HG03097 (cell line): ENCODE results near the gene ACOT11.

Experiments
- ATAC-seq: cut with Tn5 transposase; IDR thresholded peaks from one replicate; pipeline ENCODE4 v1.9.1; 2021; ENCODE audit not compliant: unreplicated experiment, low FRiP score

Gene ACOT11

GRCh38 chr1:54640863-54641836, 93.1 kb downstream of the ACOT11 start, which contains the start of gene MROH7:
Gene MROH7, plus strand, starts transcription at chr1:54641786. Its CDS starts 11,141 bp downstream, at chr1:54652927.
- ATAC-seq = no peak

GRCh38 chr1:54643736-54644135, 95.7 kb downstream of the ACOT11 start:
- ATAC-seq = no peak

- ATAC-seq = no peak
These were observed 98.0 kb downstream of the ACOT11 start for GRCh38 chr1:54645806-54646676.

GRCh38 chr1:54649130-54649898, 101.3 kb downstream of the ACOT11 start:
- ATAC-seq = no peak

- no peak for ATAC-seq
These were observed 101.9 kb downstream of the ACOT11 start for GRCh38 chr1:54649921-54650320.

- no peak for ATAC-seq
These were observed 102.4 kb downstream of the ACOT11 start for GRCh38 chr1:54650417-54650816.

GRCh38 chr1:54651608-54652007, 103.6 kb downstream of the ACOT11 start:
- no peak for ATAC-seq

- ATAC-seq = no peak
These were observed 104.1 kb downstream of the ACOT11 start for GRCh38 chr1:54652168-54652567.

- no peak for ATAC-seq
These were observed 105.0 kb downstream of the ACOT11 start for GRCh38 chr1:54653036-54653435.

- no peak for ATAC-seq
These were observed 110.3 kb downstream of the ACOT11 start for GRCh38 chr1:54658164-54658913.
